Hypothalamus (tissue), 51 donors: ENCODE measurements around the gene TEX14.

ENCODE experiments used
- DNase-seq, 51 donors: peaks; one replicate each; lab custom pipeline; 2025; lab: John Stamatoyannopoulos, UW

Gene TEX14

DNA sequence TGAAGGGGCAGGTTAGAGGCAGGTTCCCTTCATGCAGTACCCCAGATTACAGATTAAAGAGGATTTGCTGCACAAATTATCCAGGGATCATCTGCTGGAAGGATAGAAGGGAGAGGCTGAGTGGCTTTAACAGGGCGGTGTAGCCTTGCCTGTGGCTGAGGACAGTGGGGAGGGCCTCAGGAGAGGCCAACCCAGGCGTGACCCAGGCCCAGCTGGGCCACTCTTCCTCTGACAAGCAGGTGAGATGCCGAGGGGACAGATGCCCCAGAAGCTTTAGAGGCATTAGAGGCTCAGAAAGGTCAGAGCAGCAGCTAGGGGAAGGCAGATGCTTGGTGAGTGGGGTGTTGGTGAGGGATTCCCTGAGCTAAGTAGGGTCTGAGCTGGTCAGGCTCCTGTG, 159.3 kb downstream of the TEX14 start:
- DNase-seq: peak in 1 of 51 donors; percentile 67

DNA sequence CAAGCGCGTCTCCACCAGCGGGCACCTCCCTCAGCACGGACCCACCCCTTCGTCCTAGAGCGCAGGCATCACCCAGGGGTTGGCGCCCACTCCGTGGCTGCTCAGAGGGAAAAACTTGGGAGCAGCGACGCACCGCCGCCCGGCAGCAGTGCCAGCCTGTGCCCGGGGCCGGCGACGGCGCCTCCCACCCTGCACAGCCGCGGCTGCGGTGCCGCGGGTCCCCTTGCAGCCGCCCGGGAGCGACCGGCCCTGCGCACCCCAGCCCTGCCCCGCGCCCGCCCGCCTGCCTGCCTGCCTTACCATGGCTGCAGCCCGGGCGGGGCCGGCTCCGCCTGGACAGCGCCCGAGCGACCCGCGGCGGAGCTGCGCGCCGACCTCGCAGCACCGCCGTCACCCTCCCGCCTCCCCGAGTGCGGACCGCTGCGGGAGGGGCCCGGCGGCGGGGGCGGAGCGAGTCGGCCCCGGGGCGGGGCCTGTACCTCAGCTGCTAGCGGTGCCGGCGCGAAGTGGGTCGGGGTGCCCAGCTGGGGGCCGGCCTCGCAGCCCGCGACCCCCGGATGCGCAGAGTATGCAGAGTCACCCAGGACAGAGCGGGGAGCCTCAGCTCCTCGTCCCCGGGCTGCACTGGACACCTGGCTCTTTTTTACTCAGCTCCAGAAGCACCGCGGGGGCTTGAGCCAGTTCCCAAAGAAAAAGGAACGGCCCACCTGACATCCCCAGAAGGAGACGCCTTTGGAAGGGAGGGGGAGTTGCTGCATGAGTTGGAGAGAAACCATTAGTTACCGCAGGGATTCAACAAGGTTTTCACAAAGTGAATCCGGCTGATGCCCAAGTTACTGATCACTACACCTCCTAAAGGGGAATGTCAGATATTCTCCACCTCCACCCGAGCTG, 159.9 kb downstream of the TEX14 start:
- peak in 44 of 51 donors; percentile 31 to 89 (median 66) for DNase-seq

DNA sequence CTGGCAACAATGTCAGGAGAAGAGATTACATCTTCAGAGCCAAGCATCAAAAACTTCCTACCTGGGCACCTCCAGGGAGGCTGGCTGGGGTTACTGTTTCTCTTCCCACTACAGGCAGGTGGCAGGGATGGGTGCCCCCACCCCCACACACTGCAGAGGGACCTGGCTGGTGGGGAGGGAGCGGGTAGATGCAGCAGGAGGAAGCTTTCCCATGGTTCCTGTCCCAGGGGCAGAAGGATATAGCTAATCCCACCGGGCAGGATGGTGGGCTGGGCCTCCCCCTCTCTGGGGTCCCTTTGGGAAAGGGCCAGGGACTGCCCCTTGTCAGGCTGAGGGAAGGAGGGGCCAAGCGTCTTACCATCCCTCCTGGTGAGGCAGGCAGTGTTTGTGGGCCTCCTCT, 160.7 kb downstream of the TEX14 start:
- peak in 8 of 51 donors; percentile 22 to 52 (median 32) for DNase-seq

DNA sequence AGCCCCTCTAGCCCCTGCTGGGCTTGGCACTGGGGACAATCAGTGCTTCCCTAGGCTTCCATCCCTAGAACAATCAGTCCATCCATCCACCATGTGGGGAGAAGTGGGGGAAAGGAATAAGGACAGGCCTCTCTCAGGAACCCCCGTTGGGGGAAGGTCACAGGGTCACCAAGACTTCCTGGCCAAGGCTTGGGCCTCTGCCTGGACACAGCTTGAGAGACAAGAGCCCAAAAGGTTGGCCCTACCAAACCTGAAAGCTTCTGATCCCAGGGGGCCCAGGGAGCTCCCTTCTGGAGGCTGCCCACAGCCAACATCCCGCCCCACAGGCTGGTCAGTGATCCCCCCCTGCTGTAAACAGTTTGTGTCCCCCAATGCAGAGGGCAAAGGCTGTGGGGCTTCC, 161.2 kb downstream of the TEX14 start:
- DNase-seq: peak in 7 of 51 donors; percentile 15 to 52 (median 34)

DNA sequence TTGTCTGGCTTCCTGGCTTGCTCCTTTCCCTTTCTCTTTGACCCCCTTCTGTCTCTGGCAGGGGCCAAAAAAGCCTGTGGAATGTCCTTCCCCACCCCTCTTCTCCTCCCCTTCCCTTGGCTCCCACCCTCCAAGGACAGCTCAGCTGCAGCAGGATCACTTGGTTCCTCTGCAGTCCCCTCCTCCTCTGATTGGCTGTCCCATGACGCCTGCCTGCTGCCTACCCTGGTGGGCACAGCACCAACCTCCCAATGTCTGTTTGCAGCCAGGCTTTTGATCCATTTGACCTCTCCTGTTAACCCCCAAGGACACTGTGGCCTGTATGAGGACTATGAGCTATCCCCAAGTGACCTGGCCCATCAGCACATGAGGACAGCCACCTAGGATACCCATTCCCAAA, 162.6 kb downstream of the TEX14 start:
- DNase-seq: peak in 39 of 51 donors; percentile 20 to 84 (median 62)

DNA sequence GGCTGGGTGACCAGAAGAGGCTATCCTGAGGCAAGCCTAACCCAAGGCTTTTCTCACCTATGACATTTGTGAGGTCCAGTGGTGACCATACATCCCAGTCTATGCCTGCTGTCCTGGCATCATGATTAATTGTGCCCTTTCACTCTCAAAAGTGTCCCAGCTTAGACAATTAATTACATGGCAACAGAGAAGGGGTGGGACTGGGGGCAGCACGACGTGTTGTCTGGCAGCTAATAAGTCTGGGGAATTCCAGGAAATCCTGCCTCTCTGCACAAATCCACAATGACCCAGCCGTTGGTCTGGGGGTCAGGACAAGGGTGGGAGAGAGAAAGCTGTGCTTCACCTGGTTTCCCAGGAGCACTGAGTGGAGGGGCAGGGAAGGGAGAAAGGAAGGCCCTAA, 163.4 kb downstream of the TEX14 start:
- peak in 2 of 51 donors; percentile 45 to 64 for DNase-seq

DNA sequence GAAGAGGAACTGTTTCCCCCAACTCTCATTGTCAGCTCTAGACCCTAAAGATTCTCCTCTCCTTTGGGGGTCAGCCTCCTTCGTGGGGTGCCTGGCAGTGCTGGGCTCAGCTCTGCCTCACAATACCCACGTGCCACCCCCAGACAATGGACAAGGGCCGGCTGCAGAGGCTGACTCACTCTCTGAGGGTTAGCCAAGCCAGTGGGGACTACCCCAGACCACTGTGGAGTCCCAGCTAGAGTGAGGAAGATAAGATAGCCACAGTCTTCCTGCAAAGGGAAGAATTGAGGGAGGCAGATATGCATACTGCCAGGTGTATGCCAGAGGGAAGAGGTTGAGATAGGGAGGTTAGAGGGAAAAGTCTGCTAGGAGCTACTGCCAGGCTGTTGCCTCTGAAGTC, 163.9 kb downstream of the TEX14 start:
- peak in 46 of 51 donors; percentile 11 to 92 (median 75) for DNase-seq

DNA sequence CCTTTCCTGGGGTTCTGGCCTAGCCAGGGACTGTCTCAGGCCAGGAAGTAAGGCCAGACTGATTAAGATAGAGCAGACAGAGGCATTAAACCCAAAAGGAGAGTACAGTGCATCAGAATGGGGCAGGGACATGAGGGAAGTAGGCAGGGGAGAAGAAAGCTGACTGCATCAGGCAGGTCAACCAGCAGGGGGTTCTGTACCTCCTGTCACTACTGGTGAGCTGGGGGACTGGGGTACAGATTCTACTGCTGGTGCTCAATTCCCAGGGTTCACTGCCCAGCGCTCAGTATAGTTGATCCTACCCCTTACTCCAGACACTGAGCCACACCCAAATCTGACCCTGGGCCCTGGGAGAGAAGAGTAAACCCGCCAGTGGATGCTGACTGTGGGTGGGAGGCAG, 164.5 kb downstream of the TEX14 start:
- DNase-seq: peak in 7 of 51 donors; percentile 17 to 76 (median 44)

DNA sequence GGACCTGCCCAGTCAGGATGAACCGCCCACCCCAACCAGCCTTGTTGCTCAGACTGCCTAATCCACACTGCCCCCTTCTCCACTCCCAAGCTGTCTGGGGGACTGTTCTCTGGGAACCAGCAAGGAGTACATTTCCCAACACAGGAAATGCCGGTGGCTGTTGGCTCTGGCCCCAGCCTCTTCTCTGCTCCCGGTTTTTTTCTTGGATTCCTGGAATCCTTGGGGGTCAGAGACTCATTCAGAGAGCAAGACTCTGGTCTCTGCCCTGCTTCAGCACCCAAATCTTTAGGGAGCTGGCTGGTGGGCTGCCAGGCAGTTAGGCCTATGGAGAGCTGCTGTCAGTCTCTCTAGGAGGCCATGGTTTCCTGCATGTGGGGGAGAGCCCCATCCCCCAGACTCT, 166.6 kb downstream of the TEX14 start:
- DNase-seq: no peak

DNA sequence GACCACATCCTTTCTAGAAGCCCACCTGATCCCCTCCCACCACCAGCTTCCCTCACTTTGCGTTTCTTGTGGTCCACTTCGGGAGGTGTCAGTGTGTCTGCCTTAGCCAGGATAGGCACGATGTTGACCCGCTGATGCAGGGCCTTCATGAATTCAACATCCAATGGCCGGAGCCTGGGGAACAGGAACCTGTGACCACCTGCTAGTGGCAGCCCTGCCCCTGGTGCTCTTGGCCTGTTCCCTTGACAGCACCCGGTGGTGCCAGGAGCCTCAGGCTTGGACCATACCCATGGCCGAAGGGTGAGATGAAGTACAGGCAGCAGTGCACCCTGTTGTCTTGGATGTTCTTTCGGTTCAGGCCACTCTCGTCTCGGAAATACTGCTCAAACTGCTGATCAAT, 170.2 kb downstream of the TEX14 start:
- DNase-seq: no peak

DNA sequence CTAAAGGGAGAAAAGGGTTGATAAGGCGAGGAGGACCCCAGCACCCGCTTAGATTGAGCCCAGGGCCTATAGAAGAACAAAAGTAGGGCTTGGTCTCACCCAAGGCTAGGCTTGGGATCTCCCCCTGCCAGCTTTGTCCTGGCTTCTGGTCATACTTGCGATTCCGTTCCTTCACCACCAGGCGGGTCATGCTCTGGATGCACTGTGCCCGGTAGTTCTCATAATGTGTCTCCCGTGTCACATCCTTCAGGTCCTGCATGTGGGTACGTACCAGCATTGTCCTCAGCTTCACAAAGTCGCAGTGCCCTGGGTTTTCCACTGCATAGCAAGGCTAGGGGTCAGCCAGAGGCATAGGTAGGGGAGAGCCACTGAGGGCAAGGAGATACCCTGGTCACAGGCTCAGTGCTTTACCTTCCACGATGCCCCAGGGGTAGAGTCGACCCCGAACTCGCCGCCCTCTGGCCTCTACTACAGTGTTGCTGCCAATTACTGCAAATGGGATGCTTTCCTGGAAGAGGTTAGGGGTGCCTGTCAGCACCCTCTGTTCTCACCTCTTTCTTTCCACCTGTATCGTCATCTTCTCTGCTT, 170.9 kb downstream of the TEX14 start:
- DNase-seq: peak in 6 of 51 donors; percentile 19 to 36 (median 28)

DNA sequence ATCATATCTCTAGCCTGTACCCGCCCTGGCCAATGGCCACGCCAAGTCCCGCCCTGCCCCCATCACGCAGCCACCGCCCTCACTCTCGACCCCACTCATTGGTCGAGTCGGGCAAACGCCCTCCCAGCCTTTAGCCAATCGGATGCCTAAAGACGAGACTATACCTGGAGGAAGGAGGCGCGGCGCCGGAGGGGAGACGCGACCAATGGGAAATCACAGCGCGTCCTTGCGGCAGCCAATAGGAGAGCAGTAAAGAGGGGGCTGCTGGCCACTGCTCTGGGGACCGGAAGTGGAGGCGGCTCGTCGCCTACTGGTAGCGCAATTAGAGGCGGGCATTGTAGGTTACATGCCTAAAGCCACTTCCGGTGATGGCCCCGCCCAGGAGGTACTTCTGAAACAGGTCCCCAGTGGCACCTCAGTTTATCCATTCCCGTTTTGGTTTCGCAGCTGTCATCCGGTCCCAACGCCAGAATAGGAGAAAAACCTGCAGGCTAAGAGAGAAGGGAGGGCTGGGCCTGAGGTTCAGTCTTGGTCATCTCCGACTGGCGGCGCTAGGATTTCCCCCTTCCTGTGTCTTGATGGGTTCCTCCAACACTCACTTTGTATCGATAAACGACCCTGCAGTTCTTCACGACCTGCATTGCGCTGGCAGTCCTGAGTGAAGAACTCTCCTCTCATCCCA, 173.8 kb downstream of the TEX14 start:
- DNase-seq: peak; percentile 94 to 100 (median 99)

DNA sequence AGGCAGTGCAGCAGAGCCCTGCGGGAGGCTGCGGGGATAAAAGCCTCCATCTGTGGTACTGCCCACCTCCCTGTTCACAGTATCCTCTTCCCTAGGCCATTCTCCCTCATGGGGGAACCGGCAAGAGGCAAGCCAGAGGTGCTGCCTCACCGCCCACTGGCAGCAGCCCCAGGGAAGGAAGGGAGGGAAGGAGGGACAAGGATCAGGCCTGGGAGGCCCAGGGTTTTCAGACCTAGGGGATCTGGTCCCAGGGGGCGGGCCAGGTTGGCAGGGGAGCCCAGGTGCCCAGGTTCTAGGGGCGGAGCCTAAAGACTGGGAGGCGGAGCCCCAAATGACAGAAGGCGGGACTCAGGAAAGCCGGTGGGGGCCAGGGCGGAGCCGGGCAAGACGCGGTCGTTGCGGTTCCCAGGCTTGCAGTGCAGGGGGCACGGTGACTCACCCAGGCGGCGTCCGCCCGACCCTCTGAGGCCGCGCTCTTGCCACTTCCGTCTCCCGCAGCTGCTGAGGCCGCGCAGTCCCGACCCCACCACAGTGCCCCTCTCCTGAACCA, 174.4 kb downstream of the TEX14 start:
- peak in 1 of 51 donors; percentile 63 for DNase-seq

DNA sequence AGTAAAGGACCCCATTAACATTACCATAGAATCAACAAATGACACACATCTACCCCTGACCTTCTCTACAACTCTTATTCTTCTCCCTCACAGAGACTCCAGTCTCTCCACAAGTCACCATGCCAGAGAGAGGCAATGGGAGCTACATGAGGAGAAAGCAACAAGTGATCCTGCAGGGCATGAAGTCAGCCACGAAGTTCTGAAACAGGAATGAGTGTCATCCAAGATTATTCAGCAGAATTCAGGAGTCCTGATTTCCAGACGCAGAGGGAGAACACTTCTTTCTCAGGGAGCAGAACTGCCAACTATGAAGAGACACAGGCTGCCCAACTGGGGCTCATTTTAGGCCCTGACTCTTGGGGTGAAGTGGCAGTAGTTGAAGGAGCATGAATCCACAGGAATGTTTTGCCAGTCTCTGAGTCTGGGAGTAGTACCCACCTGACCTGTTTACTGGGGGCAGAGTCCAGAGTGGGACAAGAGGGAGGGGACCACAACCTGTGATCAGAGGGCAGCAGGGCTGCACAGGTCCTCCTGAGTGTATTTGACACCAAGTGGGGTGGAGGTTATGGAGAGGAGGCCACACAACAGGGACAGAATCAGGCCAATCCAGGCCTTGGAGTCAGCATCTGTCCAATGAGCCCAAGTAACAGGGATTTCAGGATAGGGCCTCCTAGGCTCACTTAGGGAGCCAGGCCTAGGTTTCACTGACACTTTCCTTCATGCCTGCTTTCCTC, 175.0 kb downstream of the TEX14 start:
- no peak for DNase-seq

DNA sequence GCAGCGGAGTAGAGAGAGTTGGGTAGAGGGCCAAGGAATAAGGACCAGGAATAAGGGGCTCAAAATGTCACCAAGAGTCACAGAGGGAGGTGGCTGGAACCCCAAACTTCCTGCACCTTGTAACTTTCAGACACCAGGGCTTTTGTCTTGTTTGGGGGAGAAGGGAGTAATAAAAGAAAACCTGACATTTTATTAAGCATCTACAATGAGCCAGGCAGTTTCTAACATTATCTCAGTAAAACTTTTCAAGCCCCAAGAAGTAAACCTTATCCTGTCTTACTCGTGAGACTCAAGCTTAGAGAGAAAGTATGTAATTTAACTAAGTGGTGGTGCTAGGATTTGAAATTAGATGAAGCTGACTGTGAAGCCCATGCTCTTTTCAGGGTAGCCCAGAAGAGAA, 176.6 kb downstream of the TEX14 start:
- DNase-seq: no peak

DNA sequence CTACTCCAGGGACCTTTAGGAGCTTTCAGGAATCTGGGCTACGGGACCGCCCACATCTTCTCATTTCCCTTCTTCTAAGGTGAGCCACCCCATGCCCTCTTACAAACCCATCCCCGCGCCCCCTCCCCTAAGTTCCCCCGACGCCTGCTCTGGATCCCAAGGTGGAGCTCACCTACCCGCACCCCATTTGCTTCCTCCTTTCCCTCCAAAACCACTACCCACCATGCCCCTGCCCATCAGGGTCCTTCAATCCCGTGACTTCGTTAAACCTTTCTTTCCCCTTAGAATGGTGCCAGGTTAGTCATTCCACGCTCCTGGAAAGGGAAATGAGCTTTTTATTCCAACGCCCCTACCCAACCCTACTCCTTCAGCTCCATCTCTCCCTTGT, 177.1 kb downstream of the TEX14 start:
- no peak for DNase-seq

DNA sequence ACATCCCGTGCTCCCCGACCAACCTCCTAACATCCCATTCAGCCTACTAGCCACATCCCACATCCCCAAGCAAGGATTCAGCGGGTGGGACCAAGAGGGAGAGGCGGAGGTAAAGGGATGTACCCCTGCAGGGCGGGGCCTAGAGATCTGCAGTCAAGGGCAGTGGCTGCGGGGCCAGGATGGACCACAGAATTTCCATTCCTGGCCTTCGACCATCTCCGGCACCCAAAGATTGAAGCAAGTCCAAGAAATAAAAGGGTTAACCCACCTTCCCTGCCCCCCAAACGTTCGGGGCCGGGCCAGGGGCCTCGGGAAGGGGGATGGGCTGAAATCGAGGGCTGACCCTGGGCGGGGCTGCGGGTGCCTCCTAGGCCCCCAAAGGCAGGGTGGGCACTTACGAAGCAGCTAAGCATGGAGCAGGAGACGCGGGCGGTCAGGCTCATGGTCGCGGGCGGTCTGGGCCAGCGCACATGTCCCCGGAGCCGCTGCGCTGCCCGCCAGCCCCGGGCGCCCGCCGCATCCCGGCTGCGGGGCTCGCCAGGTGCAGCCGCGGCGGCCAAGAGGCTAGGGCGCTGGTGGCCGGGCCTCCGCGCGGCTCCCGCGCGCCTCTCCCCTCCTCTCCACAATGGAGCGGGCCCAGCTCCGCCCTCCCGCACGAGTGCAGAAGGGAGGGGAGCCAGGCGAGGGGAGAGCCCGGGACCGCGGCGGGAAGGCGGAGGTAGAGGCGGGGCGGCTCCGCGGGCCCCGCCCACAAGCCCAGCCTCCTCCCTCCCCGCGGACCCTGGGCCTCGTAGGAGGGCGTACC, 177.7 kb downstream of the TEX14 start, which contains the start of gene MTMR4:
Gene MTMR4 (minus strand): TSS at position 674 of the 805 bp plus-strand sequence. CDS start 231 bp downstream, at position 443.
- DNase-seq: peak in 42 of 51 donors; percentile 11 to 84 (median 70)

DNA sequence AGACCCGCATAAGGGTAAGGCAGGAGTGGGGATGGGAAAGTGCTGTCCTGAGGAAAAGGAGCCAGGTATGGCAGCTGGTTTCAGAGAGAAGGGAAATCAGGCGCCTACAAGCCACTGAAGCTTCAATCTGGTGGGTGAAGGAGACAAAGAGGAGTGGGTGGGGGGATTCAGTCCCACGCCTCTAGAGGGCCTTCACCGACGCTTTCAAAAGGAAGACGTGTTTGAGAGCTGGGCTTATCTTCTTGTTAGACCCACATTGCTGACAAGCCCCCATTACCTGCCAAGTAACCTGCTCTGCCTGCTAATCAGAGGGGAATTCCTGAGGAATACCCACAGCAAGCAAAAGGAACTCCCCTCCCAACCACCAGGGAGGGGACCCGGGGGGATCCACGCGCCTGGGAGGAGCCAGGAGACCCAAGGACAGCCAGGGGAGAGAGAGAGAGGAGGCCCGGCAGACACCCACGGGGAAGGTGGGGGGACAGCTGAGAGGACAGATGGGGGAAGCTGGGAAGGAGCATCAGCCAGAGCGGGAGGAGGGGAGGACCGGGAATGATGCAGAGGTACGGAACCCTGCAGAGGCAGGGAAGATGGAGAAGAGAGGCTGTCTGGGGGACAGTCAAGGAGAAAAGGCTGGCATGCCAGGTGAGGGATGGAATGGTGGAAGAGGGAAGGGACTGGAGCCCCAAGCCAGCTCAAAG, 178.4 kb downstream of the TEX14 start:
- DNase-seq: peak in 1 of 51 donors; percentile 71

DNA sequence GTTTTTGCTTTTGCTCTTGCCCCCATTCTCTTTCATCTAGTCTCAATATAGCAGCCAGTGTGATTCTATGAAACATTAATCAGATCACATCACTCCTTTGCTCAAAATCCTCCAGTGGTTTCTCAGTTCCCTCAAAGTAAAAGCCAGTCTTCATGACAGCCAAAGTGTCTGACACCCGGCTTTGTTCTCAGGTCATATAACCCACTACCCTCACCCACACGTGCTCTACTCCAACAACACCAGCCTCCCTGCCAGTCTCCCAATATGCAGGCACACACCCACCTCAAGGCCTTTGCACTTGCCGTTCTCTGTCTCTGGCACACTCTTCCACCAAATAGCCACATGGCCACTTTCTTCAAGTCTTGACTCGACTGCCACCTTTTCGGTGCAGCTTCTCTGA, 181.8 kb downstream of the TEX14 start:
- no peak for DNase-seq
